SH-SY5Y (cell line): Measurements from ENCODE around the gene SOX6.

ENCODE experiments used
- GATA2 ChIP-seq: IDR thresholded peaks from 2 replicates; pipeline ENCODE4 v1.6.1; 2011; ENCODE audit warnings: mild to moderate bottlenecking, low read depth, low read length
- GATA3 ChIP-seq: IDR thresholded peaks from 2 replicates; pipeline ENCODE4 v1.6.1; 2011; ENCODE audit warnings: low read depth, mild to moderate bottlenecking, low read length, moderate library complexity

- TF ChIP-seq GATA2, result no peak
- no peak for TF ChIP-seq GATA3
Observed at GRCh38 chr11:16099343-16099900, 256.9 kb downstream of the SOX6 start.
